Measurements from ENCODE around the gene TAX1BP3. TPM values are rescaled to one million over a fixed set of nuclear protein-coding genes. Genes with fewer than 3 reads are reported as not detected.

The TAX1BP3 gene
- polyA plus RNA-seq, 1 of the 3 experiments (the other 2 are of a cell fraction) = 192 TPM

- Histone ChIP-seq H3K4me2 (no peak overlapping the region), H3K9ac (no peak overlapping the region), H3F3A (replicated peaks; ENCODE audit: insufficient read depth) (no peaks in the 10 kb centered on the region), H3K9me3 (no peaks in the 10 kb centered on the region), H3K9me2 (no peaks in the 10 kb centered on the region), H3K36me3 (replicated peaks in 1 of 2; ENCODE audit: control insufficient read depth in 1 of 2, insufficient read depth in 2 of 2, low read length in 1 of 2) (no peaks in the 10 kb centered on the region), H4K20me1 (ENCODE audit: insufficient read depth) (no peaks in the 10 kb centered on the region), H3K4me3 (ENCODE audit: low read depth in 2 of 2, low read length in 1 of 2) (no peak overlapping the region), H3K27me3 (ENCODE audit: insufficient read depth) (no peaks in the 10 kb centered on the region), H3K79me2 (ENCODE audit: insufficient read depth) (no peaks in the 10 kb centered on the region), H2AFZ (ENCODE audit: low read depth) (no peak overlapping the region), H3K27ac (ENCODE audit: low read depth in 2 of 2, low read length in 1 of 2) (no peak overlapping the region), H3K4me1 (ENCODE audit: control insufficient read depth in 1 of 2, insufficient read depth in 2 of 2, low read depth in 1 of 2, low read length in 1 of 2) (peaks cover 0 to 13% of the 10 kb centered on the region in 2 experiments; a peak in 1 of 4 replicates)
- CTCF ChIA-PET = interaction anchor here (1.7 to 4.3 kb wide), 2 partner anchors 9 to 45 kb away, joined by 6 to 28 read pairs; no protein-coding TSS in a partner anchor
- WGBS (ENCODE audit: low lambda C conversion rate) = 83% methylated on average over 9 of the region's 9 CpGs
- no peak for DNase-seq
- POLR2A ChIA-PET = no interaction called here
- TF ChIP-seq CTCF (IDR thresholded peaks at IDR 0.05) (peak; percentile 16; the same call in 1 of the 2 replicates), NFIC (IDR thresholded peaks at IDR 0.05; ENCODE audit: borderline replicate concordance) (no peak)
Measured at GRCh38 chr17:3692346-3692745, 24.0 kb upstream of the TAX1BP3 start.

- Histone ChIP-seq H3K9ac (no peak overlapping the region), H3K9me2 (no peaks in the 10 kb centered on the region), H3K27ac (ENCODE audit: low read depth in 2 of 2, low read length in 1 of 2) (no peak overlapping the region), H3K9me3 (no peaks in the 10 kb centered on the region), H3K4me1 (ENCODE audit: control insufficient read depth in 1 of 2, insufficient read depth in 2 of 2, low read depth in 1 of 2, low read length in 1 of 2) (peaks cover 0 to 13% of the 10 kb centered on the region in 2 experiments; a peak in 1 of 4 replicates), H3K4me3 (ENCODE audit: low read depth in 2 of 2, low read length in 1 of 2) (no peak overlapping the region), H4K20me1 (ENCODE audit: insufficient read depth) (no peaks in the 10 kb centered on the region), H3K36me3 (replicated peaks in 1 of 2; ENCODE audit: control insufficient read depth in 1 of 2, insufficient read depth in 2 of 2, low read length in 1 of 2) (no peaks in the 10 kb centered on the region), H3K79me2 (ENCODE audit: insufficient read depth) (no peaks in the 10 kb centered on the region), H3K27me3 (ENCODE audit: insufficient read depth) (no peaks in the 10 kb centered on the region), H2AFZ (ENCODE audit: low read depth) (no peak overlapping the region), H3F3A (replicated peaks; ENCODE audit: insufficient read depth) (no peaks in the 10 kb centered on the region), H3K4me2 (no peak overlapping the region)
- ChIA-PET CTCF (interaction anchor here (0.8 kb wide), 1 partner anchor 9 kb away, joined by 5 read pairs; no protein-coding TSS in a partner anchor), POLR2A (no interaction called here)
- 87% methylated on average over 15 of the region's 16 CpGs for WGBS (ENCODE audit: low lambda C conversion rate)
- no peak for DNase-seq
- TF ChIP-seq NFIC (IDR thresholded peaks at IDR 0.05; ENCODE audit: borderline replicate concordance) (no peak), ZBTB33 (IDR thresholded peaks at IDR 0.05; ENCODE audit: borderline replicate concordance, low read depth) (no peak), USF1 (IDR thresholded peaks at IDR 0.05; ENCODE audit: borderline replicate concordance, low read depth) (no peak), EZH2phosphoT487 (IDR thresholded peaks at IDR 0.05; ENCODE audit: borderline replicate concordance, low read depth) (no peak), POLR2AphosphoS5 (IDR thresholded peaks at IDR 0.05; ENCODE audit: low read depth, low read length) (no peak), CTCF (IDR thresholded peaks at IDR 0.05) (no peak), NRF1 (IDR thresholded peaks at IDR 0.05; ENCODE audit: low read depth, low read length) (no peak), IRF3 (IDR thresholded peaks at IDR 0.05; ENCODE audit: low read depth, low read length) (no peak), FOXM1 (IDR thresholded peaks at IDR 0.05; ENCODE audit: low read depth) (no peak), GATA2 (CRISPR knock-in tag; IDR thresholded peaks at IDR 0.05) (no peak), SIN3A (IDR thresholded peaks at IDR 0.05; ENCODE audit: borderline replicate concordance, low read depth, low read length) (no peak), YY1 (IDR thresholded peaks at IDR 0.05; ENCODE audit: low read depth) (no peak), RAD21 (IDR thresholded peaks at IDR 0.05; ENCODE audit: low read length) (no peak), MEF2A (IDR thresholded peaks at IDR 0.05; ENCODE audit: borderline replicate concordance, low read depth) (no peak), GABPA (IDR thresholded peaks at IDR 0.05; ENCODE audit: low read depth) (no peak), RCOR1 (IDR thresholded peaks at IDR 0.05; ENCODE audit: low read length) (no peak), FOSL2 (IDR thresholded peaks at IDR 0.05; ENCODE audit: borderline replicate concordance, low read depth) (no peak), CHD2 (IDR thresholded peaks at IDR 0.05; ENCODE audit: low read length, partially characterized antibody) (no peak), TAF1 (IDR thresholded peaks at IDR 0.05; ENCODE audit: borderline replicate concordance, low read depth, low read length) (no peak)
Measured at GRCh38 chr17:3691617-3692067, 23.3 kb upstream of the TAX1BP3 start.
